K562 (cell line): ENCODE data around the gene NOP16. TPM values are rescaled to one million over a fixed set of nuclear protein-coding genes. Genes with fewer than 3 reads are reported as not detected.

Experiments
- BCL6 ChIP-seq: fragments of 250-450 bp; sonication (Bioruptor Pico); IDR thresholded peaks from 2 replicates; pipeline ENCODE4 v1.4.0; 2020
- CBX5 ChIP-seq: IDR thresholded peaks from 2 replicates; pipeline ENCODE4 v1.6.1; 2014; ENCODE audit warnings: low read depth, borderline replicate concordance
- FOS ChIP-seq: IDR thresholded peaks from 3 replicates; pipeline ENCODE4 v1.6.1; 2011; ENCODE audit not compliant: insufficient read length; ENCODE audit errors: extremely low read depth
- HCFC1 ChIP-seq: IDR thresholded peaks from 2 replicates; pipeline ENCODE4 v1.6.1; 2012; ENCODE audit warnings: low read depth, low read length, improper control_type of control experiment
- NCOA1 ChIP-seq: fragments of 450-650 bp; IDR thresholded peaks from 2 replicates; pipeline ENCODE4 v1.6.1; 2016; ENCODE audit warnings: low read depth
- RNF2 ChIP-seq: sonication (generic); IDR thresholded peaks from 2 replicates; pipeline ENCODE4 v1.6.1; 2016
- SNRNP70 ChIP-seq: fragments of 200-400 bp; formaldehyde crosslinking; optimal IDR thresholded peaks from 2 replicates; pipeline ENCODE3; 2017; ENCODE audit warnings: low read depth, low read length
- SRSF7 ChIP-seq: fragments of 200-400 bp; formaldehyde crosslinking; optimal IDR thresholded peaks from 2 replicates; pipeline ENCODE3; 2017; ENCODE audit warnings: mild to moderate bottlenecking, low read depth, low read length
- ZFP1 ChIP-seq: fragments of 450-650 bp; formaldehyde crosslinking; IDR thresholded peaks from 2 replicates; pipeline ENCODE4 v1.4.0; 2020; ENCODE audit warnings: mild to moderate bottlenecking, mixed read lengths
- polyA plus RNA-seq, 8 experiments: library from polyadenylated mRNA; depleted of rRNA in 4 of 8; stranded (reverse) in 5 of 8; unstranded in 3 of 8; fragments of >200 nt; fragmentation: Nextera tagmentation in 2 of 8; fragmentation: Illumina TruSeq in 1 of 8; extraction: Ambion mirVana in 2 of 8; extraction: Trizol in 1 of 8; gene quantifications; 2 replicates each; pipeline versions ENCODE4 v1.2.1 to v1.2.3, GENCODE V29; 2011 to 2014; ENCODE audit warnings: inconsistent platforms in 1 of 8, missing spikeins in 1 of 8
- total RNA-seq, 7 experiments: library from RNA; depleted of rRNA in 6 of 7; stranded (reverse); fragments of >200 nt in 6 of 7; fragmentation: Illumina TruSeq in 2 of 7; extraction: Trizol in 2 of 7; gene quantifications; 2 replicates each; pipeline versions ENCODE4 v1.2.1 to v1.2.3, GENCODE V29; 2011 to 2021; ENCODE audit warnings: low replicate concordance in 1 of 7
- TF ChIP-seq, protein P1 (sequence below): sonication (generic); formaldehyde crosslinking; IDR thresholded peaks from 2 replicates; pipeline ENCODE4 v1.5.0; 2020; ENCODE audit warnings: missing genetic modification reagents
- TF ChIP-seq, protein P2 (sequence below): sonication (generic); formaldehyde crosslinking; IDR thresholded peaks from 2 replicates; pipeline ENCODE4 v1.8.0; 2023; ENCODE audit warnings: missing genetic modification reagents, mild to moderate bottlenecking, borderline replicate concordance

NOP16 gene
- total and polyA plus RNA-seq, 9 of the 15 experiments (the other 6 are each of a cell fraction or from before 2014, with no cell fraction given) = 92.5 to 342 (median 148) TPM

DNA sequence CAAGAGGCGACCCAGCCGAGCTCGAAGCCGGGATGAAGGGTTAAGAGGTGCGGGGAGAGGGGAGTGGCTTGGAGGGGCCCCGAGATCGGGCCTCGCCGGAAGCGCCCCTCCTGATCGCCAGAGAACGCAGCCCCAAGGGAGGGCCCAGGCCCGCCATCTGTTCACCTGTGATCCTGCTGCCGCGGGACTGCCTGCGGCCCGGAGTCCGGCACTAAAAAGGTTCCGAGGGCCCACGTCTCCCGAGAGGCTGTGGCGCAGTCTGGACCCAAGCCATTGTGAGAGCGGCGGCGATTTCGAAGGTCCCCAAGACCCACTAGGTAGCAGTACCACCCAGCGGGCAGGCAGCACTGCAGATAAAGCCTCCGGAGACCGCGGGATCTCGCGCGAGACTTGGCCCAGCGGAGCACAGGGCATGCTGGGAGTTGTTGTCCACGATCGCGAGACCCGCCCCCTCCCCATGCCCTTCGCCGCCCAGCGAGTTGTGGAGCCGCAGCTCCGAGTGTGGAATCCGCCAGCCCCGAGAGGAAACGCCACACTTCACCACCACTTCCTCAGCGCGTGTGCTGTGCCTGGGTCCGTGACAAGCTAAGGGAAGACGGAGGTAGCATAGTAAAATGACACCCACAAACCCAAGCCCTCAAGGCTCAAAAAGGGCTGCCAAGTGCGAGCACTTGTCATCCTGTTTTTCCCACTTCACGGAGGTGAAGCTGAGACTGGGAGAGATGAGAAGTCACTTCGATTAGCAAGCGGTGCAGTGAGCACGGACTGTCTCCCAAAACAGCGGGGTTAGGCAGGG, 26.8 kb downstream of the NOP16 start, which contains the start of gene KIAA1191 (continued):
- TF ChIP-seq, protein P1, sequence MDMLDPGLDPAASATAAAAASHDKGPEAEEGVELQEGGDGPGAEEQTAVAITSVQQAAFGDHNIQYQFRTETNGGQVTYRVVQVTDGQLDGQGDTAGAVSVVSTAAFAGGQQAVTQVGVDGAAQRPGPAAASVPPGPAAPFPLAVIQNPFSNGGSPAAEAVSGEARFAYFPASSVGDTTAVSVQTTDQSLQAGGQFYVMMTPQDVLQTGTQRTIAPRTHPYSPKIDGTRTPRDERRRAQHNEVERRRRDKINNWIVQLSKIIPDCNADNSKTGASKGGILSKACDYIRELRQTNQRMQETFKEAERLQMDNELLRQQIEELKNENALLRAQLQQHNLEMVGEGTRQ (CRISPR knock-in tag) = no peak
- TF ChIP-seq HCFC1 (peak; percentile 93), CBX5 (no peak), ZFP1 (CRISPR knock-in tag) (no peak), SNRNP70 (no peak), SRSF7 (no peak), NCOA1 (peak; percentile 13; the same call in 1 of the 2 replicates), FOS (no peak), BCL6 (no peak), RNF2 (no peak)
- TF ChIP-seq, protein P2, sequence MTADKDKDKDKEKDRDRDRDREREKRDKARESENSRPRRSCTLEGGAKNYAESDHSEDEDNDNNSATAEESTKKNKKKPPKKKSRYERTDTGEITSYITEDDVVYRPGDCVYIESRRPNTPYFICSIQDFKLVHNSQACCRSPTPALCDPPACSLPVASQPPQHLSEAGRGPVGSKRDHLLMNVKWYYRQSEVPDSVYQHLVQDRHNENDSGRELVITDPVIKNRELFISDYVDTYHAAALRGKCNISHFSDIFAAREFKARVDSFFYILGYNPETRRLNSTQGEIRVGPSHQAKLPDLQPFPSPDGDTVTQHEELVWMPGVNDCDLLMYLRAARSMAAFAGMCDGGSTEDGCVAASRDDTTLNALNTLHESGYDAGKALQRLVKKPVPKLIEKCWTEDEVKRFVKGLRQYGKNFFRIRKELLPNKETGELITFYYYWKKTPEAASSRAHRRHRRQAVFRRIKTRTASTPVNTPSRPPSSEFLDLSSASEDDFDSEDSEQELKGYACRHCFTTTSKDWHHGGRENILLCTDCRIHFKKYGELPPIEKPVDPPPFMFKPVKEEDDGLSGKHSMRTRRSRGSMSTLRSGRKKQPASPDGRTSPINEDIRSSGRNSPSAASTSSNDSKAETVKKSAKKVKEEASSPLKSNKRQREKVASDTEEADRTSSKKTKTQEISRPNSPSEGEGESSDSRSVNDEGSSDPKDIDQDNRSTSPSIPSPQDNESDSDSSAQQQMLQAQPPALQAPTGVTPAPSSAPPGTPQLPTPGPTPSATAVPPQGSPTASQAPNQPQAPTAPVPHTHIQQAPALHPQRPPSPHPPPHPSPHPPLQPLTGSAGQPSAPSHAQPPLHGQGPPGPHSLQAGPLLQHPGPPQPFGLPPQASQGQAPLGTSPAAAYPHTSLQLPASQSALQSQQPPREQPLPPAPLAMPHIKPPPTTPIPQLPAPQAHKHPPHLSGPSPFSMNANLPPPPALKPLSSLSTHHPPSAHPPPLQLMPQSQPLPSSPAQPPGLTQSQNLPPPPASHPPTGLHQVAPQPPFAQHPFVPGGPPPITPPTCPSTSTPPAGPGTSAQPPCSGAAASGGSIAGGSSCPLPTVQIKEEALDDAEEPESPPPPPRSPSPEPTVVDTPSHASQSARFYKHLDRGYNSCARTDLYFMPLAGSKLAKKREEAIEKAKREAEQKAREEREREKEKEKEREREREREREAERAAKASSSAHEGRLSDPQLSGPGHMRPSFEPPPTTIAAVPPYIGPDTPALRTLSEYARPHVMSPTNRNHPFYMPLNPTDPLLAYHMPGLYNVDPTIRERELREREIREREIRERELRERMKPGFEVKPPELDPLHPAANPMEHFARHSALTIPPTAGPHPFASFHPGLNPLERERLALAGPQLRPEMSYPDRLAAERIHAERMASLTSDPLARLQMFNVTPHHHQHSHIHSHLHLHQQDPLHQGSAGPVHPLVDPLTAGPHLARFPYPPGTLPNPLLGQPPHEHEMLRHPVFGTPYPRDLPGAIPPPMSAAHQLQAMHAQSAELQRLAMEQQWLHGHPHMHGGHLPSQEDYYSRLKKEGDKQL (CRISPR knock-in tag) = no peak
